Trophoblast cell (in vitro differentiated cells and primary cell): ENCODE results near the gene TFF3.

Experiments
- DNase-seq, 2 donors: peaks; one replicate each; pipeline ENCODE4 v3.0.0-alpha.2; 2016
- H2AFZ ChIP-seq: 2 replicates; pipeline ENCODE4 v1.6.1; 2013; ENCODE audit warnings: low read length, moderate library complexity, mild to moderate bottlenecking; ENCODE audit not compliant: insufficient read depth, poor library complexity
- H2AK5ac ChIP-seq: 2 replicates; pipeline ENCODE4 v1.6.1; 2013; ENCODE audit warnings: mild to moderate bottlenecking, low read length
- H2BK120ac ChIP-seq: 2 replicates; pipeline ENCODE4 v1.6.1; 2013; ENCODE audit warnings: low read length, mild to moderate bottlenecking, moderate library complexity; ENCODE audit not compliant: insufficient read depth, poor library complexity
- H2BK12ac ChIP-seq: 2 replicates; pipeline ENCODE4 v1.6.1; 2013; ENCODE audit warnings: mild to moderate bottlenecking, low read length, moderate library complexity
- H2BK5ac ChIP-seq: 2 replicates; pipeline ENCODE4 v1.6.1; 2013; ENCODE audit warnings: low read length, low read depth, moderate library complexity, mild to moderate bottlenecking; ENCODE audit not compliant: poor library complexity
- H3K14ac ChIP-seq: 2 replicates; pipeline ENCODE4 v1.6.1; 2013; ENCODE audit warnings: mild to moderate bottlenecking, low read length
- H3K18ac ChIP-seq: 2 replicates; pipeline ENCODE4 v1.6.1; 2013; ENCODE audit warnings: mild to moderate bottlenecking, low read length
- H3K23ac ChIP-seq: 2 replicates; pipeline ENCODE4 v1.6.1; 2013; ENCODE audit warnings: low read length
- H3K27ac ChIP-seq: 2 replicates; pipeline ENCODE4 v1.5.1; 2013; ENCODE audit warnings: low read depth, mild to moderate bottlenecking, inconsistent platforms, low read length, moderate library complexity
- H3K27me3 ChIP-seq: 2 replicates; pipeline ENCODE4 v1.6.1; 2013; ENCODE audit warnings: inconsistent platforms, mild to moderate bottlenecking, low read length, moderate library complexity; ENCODE audit not compliant: insufficient read depth
- H3K36me3 ChIP-seq, 2 experiments: 1 replicate in 1 of 2; 2 replicates in 1 of 2; pipeline ENCODE4 v1.6.1; 2013; ENCODE audit warnings: low read length in 2 of 2, mild to moderate bottlenecking in 2 of 2, moderate library complexity in 1 of 2; ENCODE audit not compliant: insufficient read depth in 2 of 2, control insufficient read depth in 1 of 2
- H3K4ac ChIP-seq: 2 replicates; pipeline ENCODE4 v1.6.1; 2013; ENCODE audit warnings: low read depth, mild to moderate bottlenecking, low read length, moderate library complexity
- H3K4me1 ChIP-seq, 2 experiments: 1 replicate in 1 of 2; 2 replicates in 1 of 2; pipeline ENCODE4 v1.6.1; 2013; ENCODE audit warnings: low read length in 2 of 2, mild to moderate bottlenecking in 2 of 2, moderate library complexity in 1 of 2; ENCODE audit not compliant: insufficient read depth in 2 of 2, control insufficient read depth in 1 of 2
- H3K4me2 ChIP-seq: 2 replicates; pipeline ENCODE4 v1.6.1; 2013; ENCODE audit warnings: inconsistent platforms, mild to moderate bottlenecking, low read length, moderate library complexity
- H3K4me3 ChIP-seq: 2 replicates; pipeline ENCODE4 v1.5.1; 2013; ENCODE audit warnings: mild to moderate bottlenecking, low read depth, low read length, inconsistent platforms
- H3K79me1 ChIP-seq: one replicate; pipeline ENCODE4 v1.6.1; 2013; ENCODE audit warnings: low read length
- H3K79me2 ChIP-seq: 2 replicates; pipeline ENCODE4 v1.6.1; 2013; ENCODE audit warnings: low read length, mild to moderate bottlenecking; ENCODE audit not compliant: control insufficient read depth, insufficient read depth, poor library complexity
- H3K9ac ChIP-seq: 2 replicates; pipeline ENCODE4 v1.6.1; 2013; ENCODE audit warnings: mild to moderate bottlenecking, low read length
- H3K9me3 ChIP-seq: 2 replicates; pipeline ENCODE4 v1.6.1; 2013; ENCODE audit warnings: low read depth, mild to moderate bottlenecking, control low read depth, inconsistent platforms, low read length; ENCODE audit not compliant: insufficient read depth
- H4K12ac ChIP-seq: 2 replicates; pipeline ENCODE4 v1.6.1; 2013; ENCODE audit warnings: low read depth, mild to moderate bottlenecking, low read length, moderate library complexity
- H4K8ac ChIP-seq: 2 replicates; pipeline ENCODE4 v1.6.1; 2013; ENCODE audit warnings: low read depth, mild to moderate bottlenecking, low read length, moderate library complexity
- H4K91ac ChIP-seq: one replicate; pipeline ENCODE4 v1.6.1; 2013; ENCODE audit warnings: low read depth, mild to moderate bottlenecking, low read length, moderate library complexity
- WGBS: extraction: QIAGEN DNeasy Blood & Tissue Kit; methylation state at CpG from one replicate; pipeline ENCODE4 v1.1.7; 2013; ENCODE audit warnings: missing lambda C conversion rate; ENCODE audit not compliant: insufficient read length, insufficient coverage; ENCODE audit errors: extremely low coverage; 5-methylcytosine and 5-hydroxymethylcytosine counted together

The TFF3 gene

GRCh38 chr21:42279888-42280287, 35.3 kb downstream of the TFF3 start:
- no peak overlapping the region for H2AK5ac ChIP-seq
- H3K79me1 ChIP-seq, result no peaks in the 10 kb centered on the region
- no peak for DNase-seq
- no peak overlapping the region for H3K4ac ChIP-seq
- no peak overlapping the region for H3K27ac ChIP-seq
- no CpG with 5 or more reads among the region's 11 CpGs for WGBS
- H3K23ac ChIP-seq, result no peak overlapping the region
- H3K9ac ChIP-seq, result no peak overlapping the region
- H2BK5ac ChIP-seq, result no peak overlapping the region
- H4K91ac ChIP-seq, result no peak overlapping the region
- H3K4me3 ChIP-seq, result no peak overlapping the region
- no peaks in the 10 kb centered on the region for H3K79me2 ChIP-seq
- no peak overlapping the region for H2AFZ ChIP-seq
- no peak overlapping the region for H3K4me2 ChIP-seq
- no peaks in the 10 kb centered on the region for H3K36me3 ChIP-seq
- H3K14ac ChIP-seq, result no peak overlapping the region
- H2BK120ac ChIP-seq, result no peak overlapping the region
- H2BK12ac ChIP-seq, result no peak overlapping the region
- H4K12ac ChIP-seq, result no peak overlapping the region
- H3K9me3 ChIP-seq, result no peaks in the 10 kb centered on the region
- H4K8ac ChIP-seq, result no peak overlapping the region
- no peaks in the 10 kb centered on the region for H3K27me3 ChIP-seq
- H3K18ac ChIP-seq, result no peak overlapping the region
- no peaks in the 10 kb centered on the region for H3K4me1 ChIP-seq

- H3K9me3 ChIP-seq, result no peaks in the 10 kb centered on the region
- no peak overlapping the region for H3K23ac ChIP-seq
- H3K27me3 ChIP-seq, result no peaks in the 10 kb centered on the region
- no peaks in the 10 kb centered on the region for H3K4me1 ChIP-seq
- no peaks in the 10 kb centered on the region for H3K79me2 ChIP-seq
- no peak overlapping the region for H4K8ac ChIP-seq
- no peak overlapping the region for H3K4me2 ChIP-seq
- H4K12ac ChIP-seq, result no peak overlapping the region
- WGBS, result no CpG with 5 or more reads among the region's 20 CpGs
- H3K14ac ChIP-seq, result no peak overlapping the region
- no peaks in the 10 kb centered on the region for H3K79me1 ChIP-seq
- no peaks in the 10 kb centered on the region for H3K36me3 ChIP-seq
- no peak for DNase-seq
- no peak overlapping the region for H3K4ac ChIP-seq
- no peak overlapping the region for H2AFZ ChIP-seq
- H2BK5ac ChIP-seq, result no peak overlapping the region
- no peak overlapping the region for H3K4me3 ChIP-seq
- no peak overlapping the region for H3K9ac ChIP-seq
- no peak overlapping the region for H2BK120ac ChIP-seq
- no peak overlapping the region for H2BK12ac ChIP-seq
- H2AK5ac ChIP-seq, result no peak overlapping the region
- no peak overlapping the region for H3K18ac ChIP-seq
- no peak overlapping the region for H3K27ac ChIP-seq
- no peak overlapping the region for H4K91ac ChIP-seq
Observed at GRCh38 chr21:42279341-42279871, 35.8 kb downstream of the TFF3 start.

- DNase-seq, result no peak
- Histone ChIP-seq H3K27ac (no peak overlapping the region), H3K36me3 (no peaks in the 10 kb centered on the region), H3K27me3 (no peaks in the 10 kb centered on the region), H2BK5ac (no peak overlapping the region), H3K4me1 (no peaks in the 10 kb centered on the region), H3K4me3 (no peak overlapping the region), H3K18ac (no peak overlapping the region), H2AK5ac (no peak overlapping the region), H3K4ac (no peak overlapping the region), H3K23ac (no peak overlapping the region), H3K9me3 (no peaks in the 10 kb centered on the region), H3K79me2 (no peaks in the 10 kb centered on the region), H2BK12ac (no peak overlapping the region), H3K4me2 (no peak overlapping the region), H4K8ac (no peak overlapping the region), H3K79me1 (no peaks in the 10 kb centered on the region), H3K9ac (no peak overlapping the region), H4K12ac (no peak overlapping the region), H4K91ac (no peak overlapping the region), H2BK120ac (no peak overlapping the region), H3K14ac (no peak overlapping the region), H2AFZ (no peak overlapping the region)
- no CpG with 5 or more reads among the region's 19 CpGs for WGBS
Observed at GRCh38 chr21:42278451-42279149, 36.6 kb downstream of the TFF3 start.

- Histone ChIP-seq H3K23ac (no peak overlapping the region), H3K4me2 (no peak overlapping the region), H3K36me3 (no peaks in the 10 kb centered on the region), H3K4me1 (no peaks in the 10 kb centered on the region), H3K18ac (no peak overlapping the region), H3K4me3 (no peak overlapping the region), H3K79me2 (no peaks in the 10 kb centered on the region), H2BK12ac (no peak overlapping the region), H3K27ac (no peak overlapping the region), H4K12ac (no peak overlapping the region), H3K9ac (no peak overlapping the region), H3K79me1 (no peaks in the 10 kb centered on the region), H4K91ac (no peak overlapping the region), H3K27me3 (no peaks in the 10 kb centered on the region), H2BK120ac (no peak overlapping the region), H3K14ac (no peak overlapping the region), H3K4ac (no peak overlapping the region), H3K9me3 (no peaks in the 10 kb centered on the region), H2AFZ (no peak overlapping the region), H4K8ac (no peak overlapping the region), H2AK5ac (no peak overlapping the region), H2BK5ac (no peak overlapping the region)
- no peak for DNase-seq
- WGBS, result no CpG with 5 or more reads among the region's 4 CpGs
Observed at GRCh38 chr21:42277593-42277992, 37.6 kb downstream of the TFF3 start.
